IPS-15b (cell line): ENCODE results near the gene ARL10.
A peak's percentile ranks its signal among the peaks of the same experiment; 100 is the strongest.

Experiments used
- H3K27me3 ChIP-seq: one replicate; pipeline ENCODE4 v1.6.1; 2013; ENCODE audit warnings: low read length; ENCODE audit not compliant: control insufficient read depth, insufficient read depth
- H3K36me3 ChIP-seq: one replicate; pipeline ENCODE4 v1.6.1; 2013; ENCODE audit warnings: low read length; ENCODE audit not compliant: control insufficient read depth, insufficient read depth
- H3K4me1 ChIP-seq: one replicate; pipeline ENCODE4 v1.6.1; 2013; ENCODE audit warnings: mild to moderate bottlenecking, low read length; ENCODE audit not compliant: control insufficient read depth, insufficient read depth
- H3K4me3 ChIP-seq: one replicate; pipeline ENCODE4 v1.5.1; 2013; ENCODE audit warnings: low read depth, low read length
- H3K9ac ChIP-seq: one replicate; pipeline ENCODE4 v1.6.1; 2013; ENCODE audit warnings: low read depth, mild to moderate bottlenecking, low read length
- H3K9me3 ChIP-seq: one replicate; pipeline ENCODE4 v1.6.1; 2013; ENCODE audit warnings: mild to moderate bottlenecking, low read length; ENCODE audit not compliant: control insufficient read depth, insufficient read depth

ARL10 gene

DNA sequence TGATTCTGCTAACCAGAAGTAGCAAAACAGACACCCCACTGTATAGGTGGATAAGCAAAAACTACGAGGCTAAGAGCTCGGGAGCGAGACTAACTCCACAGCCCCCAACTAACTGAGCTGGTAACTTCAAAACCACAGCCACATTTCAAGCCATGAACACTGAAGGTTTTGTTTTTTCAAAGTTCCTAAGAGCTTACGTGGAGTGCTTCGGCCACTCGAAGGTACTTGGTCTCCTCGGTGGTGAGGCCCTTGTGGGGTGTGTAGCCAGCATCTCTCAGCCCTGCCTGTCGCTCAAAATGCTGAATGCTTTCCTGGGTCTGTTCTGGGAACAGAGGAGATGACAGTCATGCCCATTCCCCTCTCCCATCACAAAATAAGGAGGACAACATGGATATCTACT, 14.9 kb upstream of the ARL10 start:
- H3K4me1 ChIP-seq, result no peaks in the 10 kb centered on the region
- H3K27me3 ChIP-seq, result no peaks in the 10 kb centered on the region
- H3K4me3 ChIP-seq, result no peak overlapping the region
- H3K9ac ChIP-seq, result no peak overlapping the region
- peaks cover 33% of the 10 kb centered on the region for H3K36me3 ChIP-seq
- no peaks in the 10 kb centered on the region for H3K9me3 ChIP-seq

GRCh38 chr5:176352116-176352878, 13.0 kb upstream of the ARL10 start:
- peaks cover 31% of the 10 kb centered on the region for H3K36me3 ChIP-seq
- H3K9ac ChIP-seq, result no peak overlapping the region
- no peaks in the 10 kb centered on the region for H3K4me1 ChIP-seq
- no peaks in the 10 kb centered on the region for H3K9me3 ChIP-seq
- H3K4me3 ChIP-seq, result no peak overlapping the region
- no peaks in the 10 kb centered on the region for H3K27me3 ChIP-seq

DNA sequence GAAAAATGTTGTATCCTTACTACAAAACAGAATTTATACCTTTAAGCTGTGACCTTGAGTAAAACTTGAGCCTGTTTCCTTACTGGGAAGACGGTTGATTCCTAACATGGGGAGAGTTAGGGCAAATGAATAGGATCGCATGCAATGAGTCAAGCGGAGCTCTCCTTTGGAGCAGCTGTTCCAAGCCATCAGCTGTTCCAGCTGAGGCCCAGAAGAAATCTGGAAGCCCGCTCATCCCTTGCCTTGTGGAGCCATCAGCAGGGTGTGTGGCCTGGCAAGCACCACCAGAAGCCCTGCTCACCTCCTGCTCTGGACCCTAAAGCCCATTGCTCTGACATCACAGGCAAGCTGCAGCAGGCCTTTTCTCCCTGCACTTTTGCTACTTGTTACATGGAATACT, 11.8 kb upstream of the ARL10 start:
- Histone ChIP-seq H3K4me1 (no peaks in the 10 kb centered on the region), H3K36me3 (peaks cover 32% of the 10 kb centered on the region), H3K4me3 (no peak overlapping the region), H3K9me3 (no peaks in the 10 kb centered on the region), H3K9ac (no peak overlapping the region), H3K27me3 (no peaks in the 10 kb centered on the region)

GRCh38 chr5:176355400-176356178, 9.7 kb upstream of the ARL10 start:
- Histone ChIP-seq H3K9me3 (no peaks in the 10 kb centered on the region), H3K27me3 (no peaks in the 10 kb centered on the region), H3K4me3 (no peak overlapping the region), H3K4me1 (no peaks in the 10 kb centered on the region), H3K9ac (no peak overlapping the region), H3K36me3 (peaks cover 23% of the 10 kb centered on the region)

GRCh38 chr5:176356179-176356566, 9.1 kb upstream of the ARL10 start:
- Histone ChIP-seq H3K27me3 (no peaks in the 10 kb centered on the region), H3K9me3 (no peaks in the 10 kb centered on the region), H3K9ac (no peak overlapping the region), H3K4me1 (no peaks in the 10 kb centered on the region), H3K36me3 (peaks cover 23% of the 10 kb centered on the region), H3K4me3 (no peak overlapping the region)

- Histone ChIP-seq H3K9ac (no peak overlapping the region), H3K9me3 (no peaks in the 10 kb centered on the region), H3K4me1 (no peaks in the 10 kb centered on the region), H3K36me3 (peaks cover 8% of the 10 kb centered on the region), H3K4me3 (peak overlapping the region; percentile 11), H3K27me3 (peaks cover 26% of the 10 kb centered on the region)
These were observed 5.6 kb upstream of the ARL10 start for GRCh38 chr5:176359658-176360057.

GRCh38 chr5:176360894-176361436, 4.3 kb upstream of the ARL10 start:
- Histone ChIP-seq H3K4me1 (no peaks in the 10 kb centered on the region), H3K4me3 (peak overlapping the region; percentile 96), H3K9ac (peak overlapping the region; percentile 90), H3K36me3 (peaks cover 8% of the 10 kb centered on the region), H3K9me3 (no peaks in the 10 kb centered on the region), H3K27me3 (peaks cover 34% of the 10 kb centered on the region)

DNA sequence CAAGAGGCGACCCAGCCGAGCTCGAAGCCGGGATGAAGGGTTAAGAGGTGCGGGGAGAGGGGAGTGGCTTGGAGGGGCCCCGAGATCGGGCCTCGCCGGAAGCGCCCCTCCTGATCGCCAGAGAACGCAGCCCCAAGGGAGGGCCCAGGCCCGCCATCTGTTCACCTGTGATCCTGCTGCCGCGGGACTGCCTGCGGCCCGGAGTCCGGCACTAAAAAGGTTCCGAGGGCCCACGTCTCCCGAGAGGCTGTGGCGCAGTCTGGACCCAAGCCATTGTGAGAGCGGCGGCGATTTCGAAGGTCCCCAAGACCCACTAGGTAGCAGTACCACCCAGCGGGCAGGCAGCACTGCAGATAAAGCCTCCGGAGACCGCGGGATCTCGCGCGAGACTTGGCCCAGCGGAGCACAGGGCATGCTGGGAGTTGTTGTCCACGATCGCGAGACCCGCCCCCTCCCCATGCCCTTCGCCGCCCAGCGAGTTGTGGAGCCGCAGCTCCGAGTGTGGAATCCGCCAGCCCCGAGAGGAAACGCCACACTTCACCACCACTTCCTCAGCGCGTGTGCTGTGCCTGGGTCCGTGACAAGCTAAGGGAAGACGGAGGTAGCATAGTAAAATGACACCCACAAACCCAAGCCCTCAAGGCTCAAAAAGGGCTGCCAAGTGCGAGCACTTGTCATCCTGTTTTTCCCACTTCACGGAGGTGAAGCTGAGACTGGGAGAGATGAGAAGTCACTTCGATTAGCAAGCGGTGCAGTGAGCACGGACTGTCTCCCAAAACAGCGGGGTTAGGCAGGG, 3.7 kb upstream of the ARL10 start, which contains the start of gene KIAA1191:
Gene KIAA1191 (minus strand): TSS at position 328 of the 796 bp plus-strand sequence. CDS start 2,256 bp downstream, outside the sequence.
- peak within 1 kb of the TSS; percentile 96 for H3K4me3 ChIP-seq

DNA sequence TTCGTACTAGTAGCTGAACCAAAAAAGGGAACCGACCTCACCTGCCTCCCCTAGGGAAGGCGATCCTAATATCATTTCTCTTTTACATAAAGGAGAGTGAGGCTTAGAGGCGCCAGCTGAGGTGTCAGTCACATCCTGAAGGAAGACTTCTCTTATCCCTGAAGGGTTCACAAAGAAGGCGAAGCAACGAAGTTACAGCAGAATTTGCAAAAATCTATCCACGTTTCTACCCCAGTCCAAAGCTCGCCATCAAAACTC, 3.1 kb upstream of the ARL10 start:
- Histone ChIP-seq H3K27me3 (peaks cover 43% of the 10 kb centered on the region), H3K4me1 (no peaks in the 10 kb centered on the region), H3K36me3 (peaks cover 8% of the 10 kb centered on the region), H3K4me3 (peak overlapping the region; percentile 96), H3K9ac (no peak overlapping the region), H3K9me3 (no peaks in the 10 kb centered on the region)

More for the DNA sequence above, 3.7 kb upstream of the ARL10 start, which contains the start of gene KIAA1191:
- H3K9me3 ChIP-seq, result no peaks in the 10 kb centered on the region
- H3K36me3 ChIP-seq, result peaks cover 8% of the 10 kb centered on the region
- peak within 1 kb of the TSS; percentile 90 for H3K9ac ChIP-seq
- H3K4me1 ChIP-seq, result no peaks in the 10 kb centered on the region
- H3K27me3 ChIP-seq, result peaks cover 40% of the 10 kb centered on the region

GRCh38 chr5:176364765-176365350, 429 bp upstream of the ARL10 start:
- Histone ChIP-seq H3K9ac (no peak overlapping the region), H3K9me3 (no peaks in the 10 kb centered on the region), H3K36me3 (peaks cover 2% of the 10 kb centered on the region), H3K4me3 (peak overlapping the region; percentile 52), H3K4me1 (no peaks in the 10 kb centered on the region), H3K27me3 (peaks cover 46% of the 10 kb centered on the region)

- peak overlapping the region; percentile 65 for H3K9ac ChIP-seq
These were observed 1.1 kb downstream of the ARL10 start for GRCh38 chr5:176366232-176366894.

More at GRCh38 chr5:176366232-176366894, 1.1 kb downstream of the ARL10 start:
- Histone ChIP-seq H3K4me3 (peak overlapping the region; percentile 52), H3K27me3 (peaks cover 46% of the 10 kb centered on the region), H3K9me3 (no peaks in the 10 kb centered on the region), H3K36me3 (no peaks in the 10 kb centered on the region), H3K4me1 (no peaks in the 10 kb centered on the region)
